ENCODE data around the gene ERC2.

GRCh38 chr3:55669133-55669532 is 799.1 kb downstream of the ERC2 start:
- TF ChIP-seq CTCF (IDR thresholded peaks at IDR 0.05; ENCODE audit: low read depth, low read length): no peak
- TF ChIP-seq MAX (IDR thresholded peaks at IDR 0.05; ENCODE audit: low read depth, low read length): no peak
- TF ChIP-seq MYC (IDR thresholded peaks at IDR 0.05; ENCODE audit: low read depth, low read length): no peak
- TF ChIP-seq POLR2A (IDR thresholded peaks at IDR 0.05; ENCODE audit: extremely low read depth, insufficient read length): no peak

Measured in NB4 (cell line).